HG02852 (cell line): Measurements from ENCODE around the gene IRF7.

Source experiments
- ATAC-seq: cut with Tn5 transposase; IDR thresholded peaks from one replicate; pipeline ENCODE4 v1.9.1; 2021; ENCODE audit warnings: mild to moderate bottlenecking, moderate library complexity; ENCODE audit not compliant: unreplicated experiment

IRF7 gene

GRCh38 chr11:621838-622237 lies 6.1 kb upstream of the IRF7 start:
- no peak for ATAC-seq

DNA sequence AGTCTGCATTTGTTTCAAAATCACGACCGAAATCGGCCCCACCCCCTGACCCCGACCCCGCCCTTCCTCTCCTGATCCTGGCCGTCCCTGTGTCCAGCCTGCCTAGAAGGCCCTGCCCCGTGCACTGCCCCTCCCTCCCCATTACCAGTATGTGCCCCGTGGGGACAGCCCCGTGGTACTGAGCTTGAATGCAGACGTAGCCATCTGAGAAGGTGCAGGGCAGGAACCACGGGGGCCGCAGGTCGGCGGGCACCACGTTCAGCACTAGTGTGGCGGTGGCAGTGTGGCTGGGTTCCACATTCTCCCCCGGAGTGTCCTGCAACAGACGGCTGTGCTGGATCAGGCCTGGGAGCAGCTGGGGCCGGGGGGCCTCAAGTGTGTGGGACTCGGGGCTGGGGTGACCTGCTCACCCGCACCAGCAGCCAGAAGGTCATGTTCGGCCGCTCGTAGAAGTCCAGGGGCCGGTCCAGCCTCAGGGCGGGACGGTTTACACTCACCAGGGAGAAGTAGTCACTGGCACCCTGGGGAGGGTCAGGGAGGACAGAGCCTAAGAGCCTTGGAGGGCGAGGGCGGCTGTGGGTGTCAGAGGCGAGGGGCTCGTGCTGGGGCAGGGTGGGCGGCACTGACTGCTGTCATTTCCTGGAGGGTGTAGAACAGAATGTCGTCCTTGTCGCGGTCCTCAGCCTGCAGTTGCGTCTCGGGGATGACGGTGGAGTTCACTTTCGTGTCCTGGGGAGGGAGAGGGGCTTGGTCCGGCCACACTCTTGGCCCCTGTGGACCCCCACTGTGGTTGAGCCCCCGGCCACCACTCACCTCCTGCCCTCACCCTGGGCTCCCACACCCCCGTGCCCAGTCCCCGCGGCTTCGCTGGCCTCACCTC lies 5.4 kb upstream of the IRF7 start:
- no peak for ATAC-seq

GRCh38 chr11:620201-620600 lies 4.5 kb upstream of the IRF7 start:
- ATAC-seq, result no peak

DNA sequence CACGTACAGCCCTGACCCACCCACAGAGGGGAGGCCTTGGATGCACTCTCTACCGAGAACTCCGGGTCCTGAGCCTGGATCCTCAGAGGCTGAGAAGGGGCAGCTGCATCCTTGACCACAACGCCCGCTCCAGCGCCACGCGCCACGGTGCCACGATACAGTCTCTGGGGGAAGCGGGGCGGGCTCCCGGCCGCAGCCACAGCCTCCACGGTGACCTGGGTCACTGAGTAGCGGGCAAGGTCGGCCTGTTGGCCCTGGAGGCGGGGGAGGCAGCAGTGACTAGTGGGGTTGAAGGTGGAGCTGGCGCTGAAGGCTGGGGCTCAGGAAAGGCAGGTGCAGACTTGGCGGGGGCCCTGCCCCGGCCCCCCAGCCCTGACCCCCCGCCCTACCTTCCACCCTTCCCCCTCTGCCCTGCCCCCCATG lies 3.9 kb upstream of the IRF7 start:
- ATAC-seq, result no peak

DNA sequence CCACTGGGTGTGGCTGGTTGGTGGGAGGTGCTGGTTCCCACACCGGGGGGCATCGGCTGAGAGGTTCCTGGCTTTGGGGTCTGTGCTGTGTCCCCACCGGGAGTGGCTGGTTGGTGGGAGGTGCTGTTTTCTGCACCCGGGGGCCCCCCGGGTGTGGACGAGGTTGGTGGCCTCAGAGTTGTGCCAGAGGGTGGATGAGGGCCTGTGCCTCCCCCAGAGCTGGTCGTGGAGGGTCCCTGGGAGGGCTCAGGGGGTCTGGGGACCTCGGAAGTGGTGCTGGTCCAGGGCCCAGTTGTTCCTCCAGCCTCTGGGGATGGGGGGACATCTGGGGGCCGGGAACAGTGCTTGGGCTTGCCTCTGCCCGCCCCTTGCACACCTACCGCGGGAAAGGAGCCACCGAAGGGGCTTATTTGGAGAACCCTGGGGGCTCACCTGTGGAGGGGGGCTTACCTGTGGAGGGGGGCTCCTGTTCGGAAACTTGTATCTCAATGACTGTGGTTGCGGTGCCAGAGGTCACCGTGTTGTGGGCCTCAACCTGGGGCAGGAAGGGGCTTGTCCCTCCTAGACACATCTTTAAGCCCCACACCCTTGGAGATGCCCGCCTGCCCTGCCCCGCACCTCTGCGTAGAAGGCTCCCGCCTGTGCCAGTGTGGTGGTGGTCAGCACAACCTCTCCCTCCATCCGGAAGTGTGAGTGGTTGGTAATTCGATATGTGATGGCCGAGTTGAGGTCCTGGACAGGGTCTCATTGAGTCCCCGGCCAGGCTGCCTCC lies 3.3 kb upstream of the IRF7 start:
- no peak for ATAC-seq

DNA sequence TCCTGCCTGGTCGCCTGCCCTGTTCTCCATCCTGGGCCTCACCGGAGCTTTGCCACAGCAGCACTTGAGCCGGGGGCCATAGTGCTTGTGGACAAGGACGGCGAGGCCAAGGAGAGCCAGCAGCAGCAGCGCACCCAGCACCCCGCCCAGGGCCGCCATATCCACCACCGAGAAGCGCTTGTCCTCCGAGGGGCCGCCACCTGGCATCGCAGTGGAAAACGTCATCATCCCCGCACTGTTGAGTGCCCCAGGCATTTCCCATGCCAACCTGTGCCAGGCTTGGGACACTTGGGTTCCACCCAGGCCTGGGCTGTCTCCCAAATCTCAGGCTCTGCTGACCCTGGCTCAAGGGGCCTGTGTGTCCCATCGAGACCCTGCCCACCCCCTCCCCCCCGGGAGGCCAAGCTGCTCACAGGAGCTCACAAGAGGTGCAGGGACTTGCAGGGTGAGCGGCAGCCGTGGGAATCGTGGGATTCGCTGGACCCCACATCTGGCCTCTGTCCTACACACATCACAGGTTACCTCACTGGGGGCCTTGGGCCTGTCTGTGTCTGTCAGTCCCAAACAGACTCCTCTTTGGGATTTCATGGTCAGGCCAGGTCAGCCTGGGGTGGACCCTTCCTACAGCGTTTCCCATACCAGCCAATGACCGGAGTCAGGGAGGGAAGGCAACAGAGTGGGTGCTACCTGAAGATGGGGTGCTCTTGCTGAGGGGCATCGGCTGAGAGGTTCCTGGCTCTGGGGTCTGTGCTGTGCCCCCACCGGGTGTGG lies 2.3 kb upstream of the IRF7 start:
- ATAC-seq, result no peak

DNA sequence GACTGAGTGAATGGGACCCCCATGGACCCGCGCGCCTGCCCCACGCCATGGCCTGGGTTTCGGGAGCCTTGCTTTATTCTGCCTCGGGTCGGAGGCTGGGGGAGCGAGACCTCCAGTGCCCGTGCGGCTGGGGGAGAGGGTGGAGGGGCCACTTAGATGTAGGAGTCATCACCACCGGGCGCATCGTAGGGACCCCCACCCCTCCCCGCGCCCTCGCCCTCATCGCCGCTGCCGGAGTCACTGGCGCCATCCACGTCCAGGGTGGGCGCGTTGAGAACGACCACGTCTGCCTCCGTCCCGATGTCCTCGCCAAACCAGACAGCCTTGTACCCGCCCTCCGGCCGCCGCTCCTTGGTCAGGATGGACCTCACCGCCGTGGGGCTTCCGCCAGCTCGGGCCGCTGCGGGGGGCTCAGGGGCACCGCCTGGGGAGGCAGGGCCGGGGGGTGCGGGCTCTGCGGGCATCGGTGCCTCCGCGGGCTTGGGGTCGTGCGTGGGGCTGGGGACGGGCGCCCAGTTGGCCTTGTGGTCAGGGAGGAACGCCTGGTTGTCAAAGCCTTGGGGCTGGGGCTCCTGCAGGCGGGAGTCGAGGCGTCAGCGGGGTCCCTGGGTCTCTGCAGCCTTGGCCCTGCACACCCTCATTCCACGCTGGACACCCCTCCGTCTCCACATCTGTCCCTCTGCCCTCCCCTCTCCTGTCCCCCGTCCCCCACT lies 1.6 kb upstream of the IRF7 start:
- ATAC-seq, result no peak

- no peak for ATAC-seq
These were observed 809 bp upstream of the IRF7 start for GRCh38 chr11:616320-617198.

DNA sequence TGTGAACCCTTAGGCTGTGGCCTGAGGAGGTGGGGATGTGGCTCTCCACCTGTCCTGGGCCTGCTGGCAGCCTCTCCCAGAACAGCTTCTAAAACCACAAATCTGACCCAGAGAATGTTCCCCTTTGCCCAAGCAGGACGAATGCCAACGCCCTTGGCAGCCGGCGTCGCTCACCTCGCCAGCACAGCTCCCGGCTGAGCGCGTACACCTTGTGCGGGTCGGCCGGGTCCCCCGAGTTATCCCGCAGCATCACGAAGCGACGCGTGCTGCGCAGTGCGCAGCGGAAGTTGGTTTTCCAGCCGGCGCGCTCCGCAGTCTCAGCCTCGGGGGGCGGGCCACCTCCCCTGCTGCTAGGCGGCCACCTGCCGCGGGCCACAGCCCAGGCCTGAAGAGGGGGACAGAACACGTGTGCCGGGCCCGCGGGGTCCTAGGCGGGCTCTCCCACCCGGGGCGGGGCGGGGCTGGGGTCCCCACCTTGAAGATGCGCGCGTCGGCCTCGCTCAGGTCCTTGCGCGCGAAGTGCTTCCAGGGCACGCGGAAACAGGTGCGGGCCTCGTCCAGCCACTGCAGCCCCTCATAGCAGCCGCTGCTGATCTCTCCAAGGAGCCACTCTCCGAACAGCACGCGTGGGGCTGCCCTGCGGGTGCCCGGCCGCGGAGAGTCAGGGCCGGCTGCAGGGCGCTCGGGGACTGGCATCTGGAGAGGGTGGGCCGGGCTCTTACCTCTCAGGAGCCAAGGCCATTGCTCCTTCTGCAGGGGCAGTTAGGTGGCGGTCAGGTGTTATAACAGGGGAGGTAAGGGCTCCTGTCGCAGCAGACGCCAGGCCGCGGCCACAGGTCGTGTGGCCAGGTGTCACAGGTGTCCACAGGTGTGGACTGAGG lies 887 bp downstream of the IRF7 start:
- no peak for ATAC-seq

DNA sequence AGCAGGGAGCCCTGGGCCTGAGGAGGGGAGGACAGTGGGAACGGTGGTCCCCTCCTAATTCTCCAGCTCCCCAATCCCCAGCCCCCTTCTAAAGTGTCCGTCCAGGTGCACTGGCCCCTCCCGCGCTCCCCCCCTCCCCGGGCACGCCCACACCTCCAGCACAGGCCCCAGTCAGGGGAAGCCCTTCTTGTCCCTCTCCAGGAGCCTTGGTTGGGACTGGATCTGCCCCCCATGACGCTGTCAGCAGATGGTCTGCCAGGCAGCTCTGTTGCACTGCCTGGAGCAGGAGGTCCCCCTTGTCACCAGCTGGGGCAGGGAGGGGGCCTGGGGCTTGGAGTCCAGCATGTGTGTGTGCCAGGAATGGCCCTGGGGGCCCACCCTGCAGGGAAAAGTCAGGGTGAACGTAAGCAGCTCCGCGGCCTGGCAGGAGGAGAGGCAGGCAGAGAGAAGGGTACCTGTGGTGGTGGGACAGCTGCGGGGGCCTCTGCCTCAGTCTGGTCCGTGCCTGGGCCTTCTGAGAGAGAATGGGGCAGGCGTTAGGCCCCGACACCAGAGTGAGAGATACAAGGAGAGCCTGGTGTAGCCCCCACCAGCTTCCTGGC lies 1.6 kb downstream of the IRF7 start:
- no peak for ATAC-seq

- no peak for ATAC-seq
These were observed 2.3 kb downstream of the IRF7 start for GRCh38 chr11:613369-613968.

DNA sequence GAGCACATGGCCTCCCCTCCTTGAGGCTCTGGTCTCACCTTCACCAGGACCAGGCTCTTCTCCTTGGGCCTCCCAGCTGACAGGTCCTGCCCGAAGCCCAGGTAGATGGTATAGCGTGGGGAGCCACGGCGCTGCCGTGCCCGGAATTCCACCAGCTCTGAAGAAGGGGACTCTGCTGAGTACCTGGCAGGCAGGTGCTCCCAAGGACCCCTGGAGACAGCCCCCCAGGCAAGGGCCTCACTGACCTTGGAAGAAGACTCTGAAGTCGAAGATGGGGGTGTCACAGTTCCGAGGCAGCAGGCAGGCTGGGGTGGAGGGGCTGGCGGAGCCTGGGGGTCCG lies 2.8 kb downstream of the IRF7 start:
- ATAC-seq, result no peak

DNA sequence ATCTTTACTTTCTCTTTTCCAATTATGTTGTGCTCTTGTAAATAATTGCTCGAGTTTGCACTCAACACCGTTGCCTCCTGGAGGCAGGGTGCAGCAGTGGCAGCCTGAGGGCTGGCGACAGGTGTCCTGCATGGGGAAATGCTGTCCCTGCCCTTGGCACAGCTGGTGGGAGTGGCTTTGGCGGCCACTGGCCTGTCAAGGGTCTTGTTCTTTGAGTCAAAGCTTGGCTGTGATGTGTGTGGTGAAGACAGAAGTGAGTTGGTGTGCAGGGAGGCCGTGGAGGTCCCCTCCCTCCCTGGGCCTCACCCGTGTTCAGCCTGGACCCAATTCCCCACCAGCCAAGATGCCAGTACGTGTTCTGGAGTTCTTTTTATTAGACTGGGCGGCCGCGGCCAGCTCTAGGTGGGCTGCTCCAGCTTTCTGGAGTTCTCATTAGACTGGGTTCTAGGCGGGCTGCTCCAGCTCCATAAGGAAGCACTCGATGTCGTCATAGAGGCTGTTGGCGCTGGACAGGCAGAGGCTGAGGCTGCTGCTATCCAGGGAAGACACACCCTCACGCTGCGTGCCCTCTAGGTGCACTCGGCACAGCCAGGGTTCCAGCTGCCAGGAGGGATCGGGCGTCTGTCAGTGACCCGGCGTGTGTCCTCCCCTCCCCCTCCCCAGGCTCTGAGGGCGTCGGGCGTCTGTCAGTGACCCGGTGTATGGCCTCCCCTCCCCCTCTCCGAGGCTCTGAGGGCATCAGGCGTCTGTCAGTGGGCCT lies 3.4 kb downstream of the IRF7 start:
- no peak for ATAC-seq

- no peak for ATAC-seq
These were observed 4.5 kb downstream of the IRF7 start for GRCh38 chr11:611001-611996.

DNA sequence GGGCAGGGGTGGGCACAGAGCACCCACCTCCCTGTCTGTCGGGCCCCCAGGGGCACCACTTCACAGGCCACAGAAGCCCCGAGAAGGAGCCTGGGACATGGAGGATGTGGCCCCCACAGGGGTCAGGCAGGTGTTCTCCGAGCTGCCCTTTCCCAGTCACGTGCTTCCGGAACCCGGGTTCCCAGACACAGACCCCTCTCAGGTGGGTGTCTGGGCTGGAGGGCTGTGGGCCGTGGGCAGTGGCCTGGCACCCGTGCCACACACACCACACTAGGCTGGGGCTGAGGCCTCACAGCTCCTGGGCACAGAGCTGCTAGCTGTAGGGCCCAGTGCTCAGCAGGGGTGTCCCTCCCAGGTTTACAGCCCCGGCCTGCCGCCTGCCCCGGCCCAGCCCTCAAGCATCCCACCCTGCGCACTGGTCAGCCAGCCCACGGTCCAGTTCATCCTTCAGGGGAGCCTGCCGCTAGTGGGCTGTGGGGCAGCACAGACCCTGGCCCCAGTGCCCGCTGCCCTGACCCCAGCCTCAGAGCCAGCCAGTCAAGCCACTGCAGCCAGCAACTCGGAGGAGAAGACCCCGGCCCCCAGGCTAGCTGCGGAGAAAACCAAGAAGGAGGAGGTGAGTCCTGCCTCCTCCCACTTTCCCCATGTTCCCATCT lies 5.5 kb downstream of the IRF7 start:
- no peak for ATAC-seq

GRCh38 chr11:609341-609811 lies 6.4 kb downstream of the IRF7 start:
- no peak for ATAC-seq
